Neural progenitor cell (in vitro differentiated cells): Measurements from ENCODE around the gene SCFD1.
"Not testable (repeated sequence)": the region's sequence is repeated elsewhere in the genome, so short reads cannot be mapped to it uniquely, and the experiment has no call there.

Source experiments
- CTCF ChIP-seq: fragments of 200-600 bp; sonication (generic); IDR thresholded peaks from 2 replicates; pipeline ENCODE4 v1.5.1; 2017; ENCODE audit warnings: antibody characterized with exemption, mild to moderate bottlenecking
- EZH2 ChIP-seq: fragments of 200-600 bp; sonication (generic); IDR thresholded peaks from 2 replicates; pipeline ENCODE4 v1.6.1; 2017; ENCODE audit warnings: antibody characterized with exemption, mild to moderate bottlenecking, moderate library complexity
- EZH2phosphoT487 ChIP-seq: fragments of 200-600 bp; sonication (generic); IDR thresholded peaks from 2 replicates; pipeline ENCODE4 v1.6.1; 2017; ENCODE audit warnings: antibody characterized with exemption

GRCh38 chr14:30680776-30681175, 58.7 kb downstream of the SCFD1 start:
- TF ChIP-seq CTCF, EZH2, EZH2phosphoT487: not testable (repeated sequence)
